ENCODE data around the gene CCDC171.

- TF ChIP-seq CTCF (IDR thresholded peaks at IDR 0.05) (no peak), POLR2A (IDR thresholded peaks at IDR 0.05) (no peak)
Measured at GRCh38 chr9:15552636-15553527, at the start of gene CCDC171.
